Measurements from ENCODE around the gene PHF1. TPM values are rescaled to one million over a fixed set of nuclear protein-coding genes. Genes with fewer than 3 reads are reported as not detected.

The PHF1 gene
- total and polyA plus RNA-seq, 2 of the 13 experiments (the other 11 are each of a cell fraction or from before 2014, with no cell fraction given): 25.4 to 61.9 TPM

GRCh38 chr6:33413241-33414120 is 2.7 kb downstream of the PHF1 start:
- Histone ChIP-seq H3K27me3 (ENCODE audit: control insufficient read depth in 1 of 2, insufficient read depth in 2 of 2, low read length in 2 of 2) (no peaks in the 10 kb centered on the region; a peak in 1 of 5 replicates), H4K20me1 (ENCODE audit: insufficient read depth, low read length) (no peaks in the 10 kb centered on the region), H2AFZ (ENCODE audit: low read length) (no peak overlapping the region), H3K9ac (ENCODE audit: insufficient read depth, low read depth, low read length) (no peak overlapping the region), H3K79me2 (ENCODE audit: insufficient read depth, low read length) (peaks cover 26% of the 10 kb centered on the region), H3K4me3 (replicated peaks in 1 of 3; ENCODE audit: insufficient read depth in 1 of 3, low read depth in 2 of 3, low read length in 3 of 3) (no peak overlapping the region), H3K4me2 (ENCODE audit: low read depth, low read length) (no peak overlapping the region), H3K9me3 (ENCODE audit: low read length) (no peaks in the 10 kb centered on the region), H3K4me1 (ENCODE audit: insufficient read depth, low read length) (peaks cover 52% of the 10 kb centered on the region), H3K27ac (ENCODE audit: extremely low read length, insufficient read depth, low read length) (no peak overlapping the region), H3K36me3 (replicated peaks in 1 of 2; ENCODE audit: control insufficient read depth in 1 of 2, insufficient read depth in 2 of 2, low read length in 2 of 2) (peaks cover 17 to 32% of the 10 kb centered on the region in 2 experiments)
- ChIA-PET CTCF (ENCODE audit: low intra/inter-chr PET ratio, low total read pairs) (no interaction called here), POLR2A (no interaction called here)
- no TSS peak for BruUV-seq (replicated peaks)
- intact Hi-C loops (cut with micrococcal nuclease; ENCODE audit: unreplicated experiment) (no loop called here), in situ Hi-C loops (cut with HindIII; ENCODE audit: extremely low pct_ligation_motif_present, low pct_unique_long_range_greater_than_20kb) (loop anchor here (10.0 to 25.0 kb wide), 2 partner anchors 126 to 209 kb away; partner anchors contain the start of genes B3GALT4, HSD17B8, PFDN6 and RGL2)
- peak; percentile 12 for TF ChIP-seq HNRNPH1 (optimal IDR thresholded peaks at IDR 0.05; ENCODE audit: low read depth, low read length)
- no peak for TF ChIP-seq CREBL2 (CRISPR knock-in tag; IDR thresholded peaks at IDR 0.05; ENCODE audit: borderline replicate concordance)
- TF ChIP-seq RBM22 (optimal IDR thresholded peaks at IDR 0.05; ENCODE audit: low read length): peak; percentile 32
- no peak for TF ChIP-seq SATB2 (CRISPR knock-in tag; IDR thresholded peaks at IDR 0.05)
- TF ChIP-seq AGO2 (optimal IDR thresholded peaks at IDR 0.05; ENCODE audit: low read depth, low read length): peak; percentile 43
- TF ChIP-seq RBFOX2 (IDR thresholded peaks at IDR 0.05; ENCODE audit: low read depth, low read length): peak; percentile 42; the same call in 1 of the 2 replicates
- no peak for TF ChIP-seq ZNF720 (CRISPR knock-in tag; IDR thresholded peaks at IDR 0.05)
- TF ChIP-seq ZNF737 (CRISPR knock-in tag; IDR thresholded peaks at IDR 0.05; ENCODE audit: borderline replicate concordance): no peak
- TF ChIP-seq NFE2 (CRISPR knock-in tag; IDR thresholded peaks at IDR 0.05): no peak
- no peak for TF ChIP-seq PHF21A (CRISPR knock-in tag; IDR thresholded peaks at IDR 0.05)
- DNase-seq (ENCODE audit: low spot score): no peak
- ATAC-seq: no peak
- 95% methylated on average over 14 of the region's 14 CpGs for WGBS (ENCODE audit: low lambda C conversion rate)
- FAIRE-seq: no peak
